Measurements from ENCODE around the gene GLA.

The GLA gene

DNA sequence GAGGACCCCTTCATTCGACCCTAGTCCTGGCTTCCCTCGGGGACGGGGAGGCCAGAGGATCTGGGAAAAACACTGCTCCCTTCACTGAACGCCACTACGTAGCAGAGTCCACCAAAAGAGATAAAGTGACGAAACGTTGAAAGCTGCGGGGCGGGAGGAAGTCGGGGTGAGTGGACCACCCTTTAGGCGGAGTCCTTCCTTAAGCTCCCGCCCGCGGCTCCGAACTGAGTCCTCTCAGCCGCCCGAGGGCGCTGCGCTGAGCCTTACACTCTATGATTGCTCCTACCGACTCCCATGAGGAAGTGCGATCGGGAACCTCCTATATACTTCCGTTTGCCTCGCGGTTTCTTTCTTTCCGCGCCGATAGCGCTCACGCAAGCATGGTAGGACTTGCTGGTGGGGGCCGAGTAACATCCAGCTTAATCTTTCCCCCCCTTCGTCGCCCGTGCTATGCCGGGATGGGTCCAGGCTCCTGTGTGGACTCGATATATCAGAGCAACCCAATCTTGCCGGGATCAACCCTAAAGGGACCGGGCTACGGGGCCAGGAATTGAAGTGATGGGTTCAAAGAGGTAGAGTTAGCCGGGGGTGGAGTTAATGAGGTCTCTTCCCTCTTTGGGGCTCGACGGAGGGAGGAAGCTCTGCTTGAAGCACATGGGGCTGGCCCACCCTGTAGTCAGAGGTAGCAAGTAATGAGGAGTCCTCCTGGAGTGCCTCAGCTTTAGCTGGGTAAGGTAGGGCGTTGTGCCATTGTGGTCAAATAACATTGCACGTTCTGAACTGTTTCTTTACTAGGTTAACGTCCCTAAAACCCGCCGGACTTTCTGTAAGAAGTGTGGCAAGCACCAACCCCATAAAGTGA is 16.8 kb downstream of the GLA start, which contains the start of gene RPL36A:
RPL36A (plus strand) TSS at position 348 of the 862 bp plus-strand sequence; CDS start at position 381, 33 bp downstream.
- peaks cover 4% of the 10 kb centered on the region for H3K27me3 ChIP-seq (ENCODE audit: insufficient read depth, low read depth, severe bottlenecking)
- peak within 1 kb of the TSS; percentile 75 for H3K27ac ChIP-seq
- H3K4me3 ChIP-seq (ENCODE audit: low read depth, low read length): peak within 1 kb of the TSS; percentile 76
- TF ChIP-seq, protein P1, sequence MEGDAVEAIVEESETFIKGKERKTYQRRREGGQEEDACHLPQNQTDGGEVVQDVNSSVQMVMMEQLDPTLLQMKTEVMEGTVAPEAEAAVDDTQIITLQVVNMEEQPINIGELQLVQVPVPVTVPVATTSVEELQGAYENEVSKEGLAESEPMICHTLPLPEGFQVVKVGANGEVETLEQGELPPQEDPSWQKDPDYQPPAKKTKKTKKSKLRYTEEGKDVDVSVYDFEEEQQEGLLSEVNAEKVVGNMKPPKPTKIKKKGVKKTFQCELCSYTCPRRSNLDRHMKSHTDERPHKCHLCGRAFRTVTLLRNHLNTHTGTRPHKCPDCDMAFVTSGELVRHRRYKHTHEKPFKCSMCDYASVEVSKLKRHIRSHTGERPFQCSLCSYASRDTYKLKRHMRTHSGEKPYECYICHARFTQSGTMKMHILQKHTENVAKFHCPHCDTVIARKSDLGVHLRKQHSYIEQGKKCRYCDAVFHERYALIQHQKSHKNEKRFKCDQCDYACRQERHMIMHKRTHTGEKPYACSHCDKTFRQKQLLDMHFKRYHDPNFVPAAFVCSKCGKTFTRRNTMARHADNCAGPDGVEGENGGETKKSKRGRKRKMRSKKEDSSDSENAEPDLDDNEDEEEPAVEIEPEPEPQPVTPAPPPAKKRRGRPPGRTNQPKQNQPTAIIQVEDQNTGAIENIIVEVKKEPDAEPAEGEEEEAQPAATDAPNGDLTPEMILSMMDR (IDR thresholded peaks at IDR 0.05; ENCODE audit: low read depth, low read length): peak; percentile 75
- H3K36me3 ChIP-seq: peaks cover 26% of the 10 kb centered on the region
- peak; percentile 89 for DNase-seq
- H3K9me3 ChIP-seq (ENCODE audit: severe bottlenecking): peaks cover 3% of the 10 kb centered on the region

DNA sequence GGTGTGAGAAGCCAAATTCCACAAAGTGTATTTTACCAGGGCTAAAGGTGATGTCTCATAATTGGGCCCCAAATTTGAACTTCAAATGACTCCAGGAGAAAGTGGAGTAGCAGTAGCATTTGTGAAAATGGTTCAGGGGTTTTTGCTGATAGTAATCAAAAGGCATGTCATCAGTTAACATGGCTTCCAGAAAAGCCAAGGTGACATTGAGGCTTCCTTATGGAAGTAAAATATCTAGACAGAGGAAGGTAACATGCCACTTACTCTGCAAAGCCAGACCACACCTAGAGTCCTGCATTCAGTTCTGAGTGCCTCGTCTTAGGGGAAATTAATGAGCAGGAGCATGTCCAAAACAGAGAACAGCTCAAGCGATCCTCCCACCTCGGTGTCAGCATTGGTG is 19.1 kb downstream of the GLA start:
- peaks cover 12% of the 10 kb centered on the region for H3K27me3 ChIP-seq (ENCODE audit: insufficient read depth, low read depth, severe bottlenecking)
- peaks cover 15% of the 10 kb centered on the region for H3K36me3 ChIP-seq
- H3K9me3 ChIP-seq (ENCODE audit: severe bottlenecking): peaks cover 3% of the 10 kb centered on the region
- TF ChIP-seq, protein P1 (IDR thresholded peaks at IDR 0.05; ENCODE audit: low read depth, low read length): no peak
- no peak overlapping the region for H3K27ac ChIP-seq
- DNase-seq: no peak
- H3K4me3 ChIP-seq (ENCODE audit: low read depth, low read length): no peak overlapping the region

GRCh38 chrX:101386542-101386885 is 21.2 kb downstream of the GLA start:
- no peak for DNase-seq
- Histone ChIP-seq H3K27ac (no peak overlapping the region), H3K36me3 (peaks cover 2% of the 10 kb centered on the region), H3K4me3 (ENCODE audit: low read depth, low read length) (no peak overlapping the region), H3K9me3 (ENCODE audit: severe bottlenecking) (peaks cover 3% of the 10 kb centered on the region), H3K27me3 (ENCODE audit: insufficient read depth, low read depth, severe bottlenecking) (peaks cover 15% of the 10 kb centered on the region)
- TF ChIP-seq, protein P1 (IDR thresholded peaks at IDR 0.05; ENCODE audit: low read depth, low read length): no peak

DNA sequence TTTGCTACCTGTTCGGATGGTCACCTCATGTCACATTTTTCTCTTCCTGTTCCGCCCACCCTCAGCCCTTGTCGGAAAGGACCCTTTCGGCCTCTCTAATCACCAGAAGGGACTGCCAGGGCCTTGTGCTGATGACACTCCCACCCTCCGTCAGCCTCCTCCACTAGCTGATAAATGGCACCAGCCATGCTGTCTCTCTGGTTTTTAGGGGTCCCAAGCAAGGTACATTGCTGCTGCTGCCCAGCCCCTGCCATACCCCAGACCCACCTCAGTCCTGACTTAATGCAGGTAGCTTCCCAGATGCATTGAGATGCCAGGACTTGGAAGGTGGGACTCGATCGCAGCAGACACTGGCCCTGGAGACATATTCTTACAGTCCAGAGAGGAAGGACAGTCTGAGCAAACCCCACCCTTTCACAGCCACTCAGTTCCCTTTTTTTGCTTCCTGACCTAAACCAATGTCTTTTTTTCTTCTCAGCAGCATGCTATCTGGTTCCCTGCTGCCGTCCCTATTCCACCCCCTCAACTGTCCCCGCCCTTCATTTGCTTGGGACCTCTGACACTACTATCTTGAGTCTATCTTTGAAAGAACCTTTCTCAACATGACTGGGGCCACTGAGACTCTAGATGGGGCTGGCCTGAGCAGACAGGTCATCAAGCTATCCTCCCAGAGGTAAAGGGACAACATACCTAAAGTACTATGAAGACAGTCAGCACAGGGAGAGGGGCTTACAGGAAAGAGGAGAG is 21.8 kb downstream of the GLA start, which contains the start of gene BTK:
BTK (minus strand) TSS at position 397 of the 747 bp plus-strand sequence. CDS start 10,907 bp downstream, outside the sequence.
- TF ChIP-seq, protein P1 (IDR thresholded peaks at IDR 0.05; ENCODE audit: low read depth, low read length): no peak
- Histone ChIP-seq H3K36me3 (no peaks in the 10 kb centered on the region; the same call in 1 of the 2 replicates), H3K27me3 (ENCODE audit: insufficient read depth, low read depth, severe bottlenecking) (peaks cover 16% of the 10 kb centered on the region), H3K9me3 (ENCODE audit: severe bottlenecking) (peaks cover under 1% of the 10 kb centered on the region), H3K27ac (no peak within 1 kb of the TSS), H3K4me3 (ENCODE audit: low read depth, low read length) (no peak within 1 kb of the TSS)
- DNase-seq: no peak

GRCh38 chrX:101385026-101385684 is 22.6 kb downstream of the GLA start:
- Histone ChIP-seq H3K27ac (no peak overlapping the region), H3K4me3 (ENCODE audit: low read depth, low read length) (no peak overlapping the region), H3K27me3 (ENCODE audit: insufficient read depth, low read depth, severe bottlenecking) (peaks cover 14% of the 10 kb centered on the region), H3K36me3 (no peaks in the 10 kb centered on the region), H3K9me3 (ENCODE audit: severe bottlenecking) (no peaks in the 10 kb centered on the region)
- no peak for DNase-seq
- TF ChIP-seq, protein P1 (IDR thresholded peaks at IDR 0.05; ENCODE audit: low read depth, low read length): no peak
